HCT116 (cell line): ENCODE measurements around the gene SEC14L1. TPM values are rescaled to one million over a fixed set of nuclear protein-coding genes. Genes with fewer than 3 reads are reported as not detected.

ENCODE experiments used
- ATAC-seq: fragments of 200-7000 bp; cut with Tn5 transposase; 2 replicates; pipeline ENCODE4 v1.9.1; 2020; ENCODE audit warnings: mild to moderate bottlenecking, moderate library complexity
- BruUV-seq: library from RNA; stranded (reverse); fragments of 400-500 nt; replicated peaks from 2 replicates; lab custom pipeline; 2021; lab: Mats Ljungman, UMichigan
- CTCF ChIA-PET: fragments of 300-600 bp; sonication (Branson Sonifier 250); formaldehyde crosslinking; loops from one replicate; lab custom pipeline; 2021; ENCODE audit warnings: antibody characterized with exemption; lab: Charles Lee
- POLR2A ChIA-PET: fragments of 300-600, 350-600 bp; sonication (Branson Sonifier 250); formaldehyde crosslinking; loops from one replicate; lab custom pipeline; 2021; ENCODE audit warnings: antibody characterized with exemption; lab: Charles Lee
- RAD21 ChIA-PET, 2 experiments: fragments of 300-600 bp; sonication (Branson Sonifier 250); formaldehyde crosslinking; loops; one replicate each; lab custom pipeline; 2023; ENCODE audit warnings: low total read pairs in 2 of 2; ENCODE audit not compliant: uncharacterized antibody in 2 of 2, unreplicated experiment in 2 of 2, low non-redundant PET in 1 of 2; lab: Charles Lee
- DNase-seq: peaks from one replicate; pipeline ENCODE4 v3.0.0-alpha.2; 2010; ENCODE audit warnings: low read depth, low spot score
- H2AFZ ChIP-seq: fragments of 200-600 bp; shearing (Covaris generic), sonication (generic); 2 replicates; pipeline ENCODE4 v1.6.1; 2017; ENCODE audit warnings: low read depth, mixed run types, mixed read lengths, antibody characterized with exemption, low read length; ENCODE audit not compliant: poor library complexity, severe bottlenecking
- H3K27ac ChIP-seq: 2 replicates; pipeline ENCODE4 v1.5.1; 2012; ENCODE audit warnings: low read depth, low read length
- H3K27me3 ChIP-seq: fragments of 200-600 bp; sonication (generic); 2 replicates; pipeline ENCODE4 v1.6.1; 2016; ENCODE audit warnings: mixed run types, low read length, mixed read lengths; ENCODE audit not compliant: insufficient read depth
- H3K36me3 ChIP-seq, 2 experiments: fragments of 200-500 bp in 1 of 2; fragments of 200-600 bp in 1 of 2; sonication (Bioruptor generic) in 1 of 2; sonication (generic) in 1 of 2; 2 replicates each; pipeline versions ENCODE4 v1.5.1 to v1.6.1; 2014 to 2016; ENCODE audit warnings: low read length in 2 of 2, inconsistent platforms in 1 of 2, mixed read lengths in 1 of 2, mixed run types in 1 of 2; ENCODE audit not compliant: insufficient read depth in 2 of 2, control insufficient read depth in 1 of 2
- H3K4me1 ChIP-seq, 2 experiments: fragments of 200-600 bp in 1 of 2; sonication (generic) in 1 of 2; 2 replicates each; pipeline versions ENCODE4 v1.5.1 to v1.6.1; 2012 to 2017; ENCODE audit warnings: low read length in 2 of 2, inconsistent platforms in 1 of 2, mild to moderate bottlenecking in 1 of 2, mixed read lengths in 1 of 2, mixed run types in 1 of 2, moderate library complexity in 1 of 2; ENCODE audit not compliant: insufficient read depth in 2 of 2, control insufficient read depth in 1 of 2
- H3K4me2 ChIP-seq: fragments of 200-600 bp; sonication (generic); 2 replicates; pipeline ENCODE4 v1.6.1; 2017; ENCODE audit warnings: mixed run types, low read length, mixed read lengths
- H3K4me3 ChIP-seq, 2 experiments: fragments of 200-600 bp in 1 of 2; sonication (generic) in 1 of 2; replicated peaks in 1 of 2; 2 replicates each; pipeline ENCODE4 v1.5.1; 2011 to 2016; ENCODE audit warnings: low read length in 2 of 2, control low read depth in 1 of 2, low read depth in 1 of 2, mild to moderate bottlenecking in 1 of 2, mixed read lengths in 1 of 2, mixed run types in 1 of 2
- H3K79me2 ChIP-seq: fragments of 200-600 bp; sonication (generic); 2 replicates; pipeline ENCODE4 v1.6.1; 2017; ENCODE audit warnings: mild to moderate bottlenecking, mixed run types, low read length, moderate library complexity, mixed read lengths; ENCODE audit not compliant: insufficient read depth
- H3K9ac ChIP-seq: fragments of 200-600 bp; sonication (generic); 2 replicates; pipeline ENCODE4 v1.6.1; 2016; ENCODE audit warnings: low read length, mixed read lengths
- H3K9me2 ChIP-seq: fragments of 200-600 bp; sonication (generic), shearing (Covaris generic); 2 replicates; pipeline ENCODE4 v1.6.1; 2017; ENCODE audit warnings: mixed run types, mild to moderate bottlenecking, moderate library complexity; ENCODE audit not compliant: insufficient read depth
- H3K9me3 ChIP-seq, 2 experiments: fragments of 200-500 bp in 1 of 2; fragments of 200-600 bp in 1 of 2; sonication (Bioruptor generic) in 1 of 2; sonication (generic) in 1 of 2; 2 replicates each; pipeline ENCODE4 v1.6.1; 2014 to 2017; ENCODE audit warnings: low read length in 2 of 2, mixed read lengths in 2 of 2, inconsistent platforms in 1 of 2, low read depth in 1 of 2, mild to moderate bottlenecking in 1 of 2, mixed run types in 1 of 2, moderate library complexity in 1 of 2; ENCODE audit not compliant: control insufficient read depth in 1 of 2, insufficient read depth in 1 of 2
- H4K20me1 ChIP-seq: fragments of 200-600 bp; sonication (generic), shearing (Covaris generic); 2 replicates; pipeline ENCODE4 v1.6.1; 2017; ENCODE audit warnings: mixed run types, mild to moderate bottlenecking, moderate library complexity; ENCODE audit not compliant: insufficient read depth
- CBX3 ChIP-seq: IDR thresholded peaks from 2 replicates; pipeline ENCODE4 v1.6.1; 2012; ENCODE audit warnings: low read depth
- EGR1 ChIP-seq: IDR thresholded peaks from 2 replicates; pipeline ENCODE4 v1.6.1; 2012; ENCODE audit warnings: low read depth
- ELF1 ChIP-seq: IDR thresholded peaks from 2 replicates; pipeline ENCODE4 v1.6.1; 2012; ENCODE audit warnings: low read depth, borderline replicate concordance
- EZH2 ChIP-seq: fragments of 200-600 bp; sonication (generic); IDR thresholded peaks from 2 replicates; pipeline ENCODE4 v1.6.1; 2017; ENCODE audit warnings: antibody characterized with exemption, mixed run types
- EZH2phosphoT487 ChIP-seq: fragments of 200-600 bp; IDR thresholded peaks from 2 replicates; pipeline ENCODE4 v1.6.1; 2018; ENCODE audit warnings: antibody characterized with exemption, borderline replicate concordance
- FOSL1 ChIP-seq: IDR thresholded peaks from 2 replicates; pipeline ENCODE4 v1.6.1; 2012; ENCODE audit warnings: low read depth
- SRF ChIP-seq: IDR thresholded peaks from 2 replicates; pipeline ENCODE4 v1.6.1; 2012; ENCODE audit warnings: low read depth
- YY1 ChIP-seq: IDR thresholded peaks from 2 replicates; pipeline ENCODE4 v1.6.1; 2011; ENCODE audit warnings: low read length, low read depth, moderate library complexity, mild to moderate bottlenecking; ENCODE audit not compliant: insufficient replicate concordance; ENCODE audit errors: extremely low read depth
- ZBTB33 ChIP-seq: IDR thresholded peaks from 2 replicates; pipeline ENCODE4 v1.6.1; 2011; ENCODE audit warnings: mild to moderate bottlenecking, low read length, moderate library complexity; ENCODE audit not compliant: insufficient replicate concordance; ENCODE audit errors: extremely low read depth
- ZNF274 ChIP-seq: fragments of 200-500 bp; sonication (Bioruptor generic); IDR thresholded peaks from 2 replicates; pipeline ENCODE4 v1.6.1; 2014; ENCODE audit warnings: mild to moderate bottlenecking, low read depth, low read length, inconsistent platforms
- intact Hi-C: fragments of 100-400 bp; cut with micrococcal nuclease; formaldehyde crosslinking; loops from 2 replicates; pipeline ENCODE4 v1.10.0; 2022
- total RNA-seq: library from RNA; stranded (reverse); gene quantifications from one replicate; pipeline ENCODE4 v1.2.1, GENCODE V29; 2021; ENCODE audit not compliant: unreplicated experiment
- TF ChIP-seq, protein P1 (sequence below): IDR thresholded peaks from 2 replicates; pipeline ENCODE4 v1.6.1; 2012; ENCODE audit warnings: low read depth
- TF ChIP-seq, protein P2 (sequence below): IDR thresholded peaks from 2 replicates; pipeline ENCODE4 v1.6.1; 2012
- TF ChIP-seq, protein P3 (sequence below), 3 experiments: fragments of 200-600 bp in 1 of 3; sonication (generic) in 1 of 3; IDR thresholded peaks in 2 of 3; conservative IDR thresholded peaks in 1 of 3; 2 replicates each; pipeline ENCODE4 v1.5.1; 2012 to 2017; ENCODE audit warnings: low read depth in 2 of 3, low read length in 2 of 3, antibody characterized with exemption in 1 of 3, borderline replicate concordance in 1 of 3, control low read depth in 1 of 3, mild to moderate bottlenecking in 1 of 3, mixed read lengths in 1 of 3, mixed run types in 1 of 3, moderate library complexity in 1 of 3; ENCODE audit not compliant: insufficient read depth in 1 of 3

Gene SEC14L1
- total RNA-seq, 1 experiment from 2014 or later, result 59.7 TPM

GRCh38 chr17:77133087-77133638 lies 7.6 kb upstream of the SEC14L1 start (continued):
- TF ChIP-seq, protein P1, sequence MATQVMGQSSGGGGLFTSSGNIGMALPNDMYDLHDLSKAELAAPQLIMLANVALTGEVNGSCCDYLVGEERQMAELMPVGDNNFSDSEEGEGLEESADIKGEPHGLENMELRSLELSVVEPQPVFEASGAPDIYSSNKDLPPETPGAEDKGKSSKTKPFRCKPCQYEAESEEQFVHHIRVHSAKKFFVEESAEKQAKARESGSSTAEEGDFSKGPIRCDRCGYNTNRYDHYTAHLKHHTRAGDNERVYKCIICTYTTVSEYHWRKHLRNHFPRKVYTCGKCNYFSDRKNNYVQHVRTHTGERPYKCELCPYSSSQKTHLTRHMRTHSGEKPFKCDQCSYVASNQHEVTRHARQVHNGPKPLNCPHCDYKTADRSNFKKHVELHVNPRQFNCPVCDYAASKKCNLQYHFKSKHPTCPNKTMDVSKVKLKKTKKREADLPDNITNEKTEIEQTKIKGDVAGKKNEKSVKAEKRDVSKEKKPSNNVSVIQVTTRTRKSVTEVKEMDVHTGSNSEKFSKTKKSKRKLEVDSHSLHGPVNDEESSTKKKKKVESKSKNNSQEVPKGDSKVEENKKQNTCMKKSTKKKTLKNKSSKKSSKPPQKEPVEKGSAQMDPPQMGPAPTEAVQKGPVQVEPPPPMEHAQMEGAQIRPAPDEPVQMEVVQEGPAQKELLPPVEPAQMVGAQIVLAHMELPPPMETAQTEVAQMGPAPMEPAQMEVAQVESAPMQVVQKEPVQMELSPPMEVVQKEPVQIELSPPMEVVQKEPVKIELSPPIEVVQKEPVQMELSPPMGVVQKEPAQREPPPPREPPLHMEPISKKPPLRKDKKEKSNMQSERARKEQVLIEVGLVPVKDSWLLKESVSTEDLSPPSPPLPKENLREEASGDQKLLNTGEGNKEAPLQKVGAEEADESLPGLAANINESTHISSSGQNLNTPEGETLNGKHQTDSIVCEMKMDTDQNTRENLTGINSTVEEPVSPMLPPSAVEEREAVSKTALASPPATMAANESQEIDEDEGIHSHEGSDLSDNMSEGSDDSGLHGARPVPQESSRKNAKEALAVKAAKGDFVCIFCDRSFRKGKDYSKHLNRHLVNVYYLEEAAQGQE, result no peak
- TF ChIP-seq YY1 (no peak), SRF (no peak)
- TF ChIP-seq, protein P2, sequence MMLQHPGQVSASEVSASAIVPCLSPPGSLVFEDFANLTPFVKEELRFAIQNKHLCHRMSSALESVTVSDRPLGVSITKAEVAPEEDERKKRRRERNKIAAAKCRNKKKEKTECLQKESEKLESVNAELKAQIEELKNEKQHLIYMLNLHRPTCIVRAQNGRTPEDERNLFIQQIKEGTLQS, result no peak

DNA sequence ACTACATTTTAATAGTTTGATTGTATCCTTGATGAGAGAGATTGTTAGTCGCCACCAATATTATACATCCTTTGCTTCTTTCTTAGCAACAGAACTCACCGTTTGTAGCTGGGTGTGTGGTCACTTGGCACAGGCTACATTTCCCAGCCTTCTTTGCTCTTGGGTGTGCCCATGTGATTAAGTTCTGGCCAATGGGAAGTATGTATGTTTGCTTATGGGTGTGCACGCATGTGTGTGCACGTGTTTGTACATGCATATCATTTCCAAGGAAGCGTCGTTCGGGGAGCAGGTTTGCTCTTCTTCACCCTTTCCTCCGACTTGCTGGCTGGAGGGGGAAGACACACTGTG lies 4.4 kb upstream of the SEC14L1 start:
- BruUV-seq, result no TSS peak
- no peak overlapping the region for H3K27ac ChIP-seq
- no peak for DNase-seq
- no peak overlapping the region for H3K4me3 ChIP-seq
- ChIA-PET RAD21 (interaction anchor here in 1 of 2 experiments (0.7 kb wide), 1 partner anchor 46 kb away, joined by 4 read pairs; no protein-coding TSS in a partner anchor), POLR2A (no interaction called here), CTCF (no interaction called here)
- intact Hi-C loops, result no loop called here
- H3K9me3 ChIP-seq, result peaks cover 7 to 10% of the 10 kb centered on the region in 2 experiments; a peak in 2 of 4 replicates
- H3K36me3 ChIP-seq, result no peaks in the 10 kb centered on the region
- TF ChIP-seq ELF1 (no peak), EZH2 (no peak), ZBTB33 (no peak), EGR1 (no peak), EZH2phosphoT487 (no peak), CBX3 (no peak), FOSL1 (no peak), ZNF274 (no peak)
- TF ChIP-seq, protein P3, sequence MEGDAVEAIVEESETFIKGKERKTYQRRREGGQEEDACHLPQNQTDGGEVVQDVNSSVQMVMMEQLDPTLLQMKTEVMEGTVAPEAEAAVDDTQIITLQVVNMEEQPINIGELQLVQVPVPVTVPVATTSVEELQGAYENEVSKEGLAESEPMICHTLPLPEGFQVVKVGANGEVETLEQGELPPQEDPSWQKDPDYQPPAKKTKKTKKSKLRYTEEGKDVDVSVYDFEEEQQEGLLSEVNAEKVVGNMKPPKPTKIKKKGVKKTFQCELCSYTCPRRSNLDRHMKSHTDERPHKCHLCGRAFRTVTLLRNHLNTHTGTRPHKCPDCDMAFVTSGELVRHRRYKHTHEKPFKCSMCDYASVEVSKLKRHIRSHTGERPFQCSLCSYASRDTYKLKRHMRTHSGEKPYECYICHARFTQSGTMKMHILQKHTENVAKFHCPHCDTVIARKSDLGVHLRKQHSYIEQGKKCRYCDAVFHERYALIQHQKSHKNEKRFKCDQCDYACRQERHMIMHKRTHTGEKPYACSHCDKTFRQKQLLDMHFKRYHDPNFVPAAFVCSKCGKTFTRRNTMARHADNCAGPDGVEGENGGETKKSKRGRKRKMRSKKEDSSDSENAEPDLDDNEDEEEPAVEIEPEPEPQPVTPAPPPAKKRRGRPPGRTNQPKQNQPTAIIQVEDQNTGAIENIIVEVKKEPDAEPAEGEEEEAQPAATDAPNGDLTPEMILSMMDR (IDR thresholded peaks at IDR 0.05 in 2 of 3, conservative IDR thresholded peaks at IDR 0.05 in 1 of 3; ENCODE audit: borderline replicate concordance in 1 of 3, insufficient read depth in 1 of 3, low read depth in 2 of 3, low read length in 2 of 3), result no peak
- TF ChIP-seq, protein P2, result no peak
- H3K9ac ChIP-seq, result no peak overlapping the region
- H3K27me3 ChIP-seq, result no peaks in the 10 kb centered on the region
- H3K4me1 ChIP-seq, result peaks cover 12 to 29% of the 10 kb centered on the region in 2 experiments
- peaks cover 2% of the 10 kb centered on the region for H3K79me2 ChIP-seq
- no peak overlapping the region for H2AFZ ChIP-seq
- no peak overlapping the region for H3K4me2 ChIP-seq
- H4K20me1 ChIP-seq, result no peaks in the 10 kb centered on the region
- no peaks in the 10 kb centered on the region for H3K9me2 ChIP-seq
- no peak for ATAC-seq
